HEK293 (cell line): Measurements from ENCODE around the gene SLC25A18.
A peak's percentile ranks its signal among the peaks of the same experiment; 100 is the strongest.

Experiments
- CTCF ChIA-PET: fragments of 350-600 bp; formaldehyde crosslinking; extraction: SDS; loops from one replicate; lab custom pipeline; 2021; ENCODE audit warnings: antibody characterized with exemption; lab: Yijun Ruan, JAX
- POLR2A ChIA-PET: fragments of 300-600 bp; formaldehyde crosslinking; extraction: SDS; loops from one replicate; lab custom pipeline; 2020; ENCODE audit warnings: antibody characterized with exemption, inconsistent platforms; lab: Yijun Ruan, JAX
- H3K27ac ChIP-seq: fragments of 200-500 bp; sonication (Bioruptor generic); 2 replicates; pipeline ENCODE4 v1.5.1; 2014; ENCODE audit warnings: low read depth, low read length, control low read depth, inconsistent platforms; ENCODE audit errors: extremely low read depth
- H3K36me3 ChIP-seq, 2 experiments: fragments of 200-500 bp in 1 of 2; sonication (Bioruptor generic) in 1 of 2; 1 replicate in 1 of 2; 2 replicates in 1 of 2; pipeline ENCODE4 v1.5.1; 2014 to 2017; ENCODE audit warnings: inconsistent platforms in 2 of 2, low read length in 2 of 2; ENCODE audit not compliant: control insufficient read depth in 2 of 2, insufficient read depth in 1 of 2
- H3K4me1 ChIP-seq: fragments of 200-500 bp; sonication (Bioruptor generic); 2 replicates; pipeline ENCODE4 v1.5.1; 2014; ENCODE audit warnings: mild to moderate bottlenecking, low read length, inconsistent platforms; ENCODE audit not compliant: control insufficient read depth, insufficient read depth
- H3K4me3 ChIP-seq: 2 replicates; pipeline ENCODE4 v1.5.1; 2011; ENCODE audit warnings: low read depth, mild to moderate bottlenecking, control low read depth, low read length, moderate library complexity
- H3K9me3 ChIP-seq: fragments of 200-500 bp; sonication (Bioruptor generic); 2 replicates; pipeline ENCODE4 v1.5.1; 2014; ENCODE audit warnings: low read depth, low read length, inconsistent platforms; ENCODE audit not compliant: control insufficient read depth, insufficient read depth
- PRDM1 ChIP-seq: fragments of 450-650 bp; formaldehyde crosslinking; IDR thresholded peaks from 2 replicates; pipeline ENCODE4; 2016; ENCODE audit warnings: missing biosample characterization, missing genetic modification characterization
- SP3 ChIP-seq: fragments of 450-650 bp; formaldehyde crosslinking; IDR thresholded peaks from 2 replicates; pipeline ENCODE4 v1.5.1; 2016; ENCODE audit warnings: missing biosample characterization, missing genetic modification characterization
- ZNF792 ChIP-seq: fragments of 450-650 bp; formaldehyde crosslinking; IDR thresholded peaks from 2 replicates; pipeline ENCODE4 v1.5.1; 2016; ENCODE audit warnings: missing biosample characterization, missing genetic modification characterization

The SLC25A18 gene

GRCh38 chr22:17639247-17639741 is 76.0 kb downstream of the SLC25A18 start:
- ChIA-PET CTCF (interaction anchor here (0.5 to 0.7 kb wide), 3 partner anchors 42 to 337 kb away, joined by 3 to 5 read pairs (median 3); no protein-coding TSS in a partner anchor), POLR2A (interaction anchor here (0.6 to 1.6 kb wide), 14 partner anchors 10 to 468 kb away, joined by 3 to 8 read pairs (median 4); partner anchors contain the start of genes ATP6V1E1 and PEX26)

More at GRCh38 chr22:17639247-17639741, 76.0 kb downstream of the SLC25A18 start:
- TF ChIP-seq ZNF792 (tag by site-specific recombination) (no peak), SP3 (0 out of 2 replicates have a peak, but pooled peaks have one; percentile 9), PRDM1 (tag by site-specific recombination) (peak; percentile 32; the same call in 1 of the 2 replicates)
- Histone ChIP-seq H3K27ac (peak overlapping the region; percentile 87), H3K36me3 (no peaks in the 10 kb centered on the region; a peak in 1 of 3 replicates), H3K9me3 (no peaks in the 10 kb centered on the region), H3K4me1 (0 out of 2 replicates have a peak, but pooled peaks cover 2% of the 10 kb centered on the region), H3K4me3 (peak overlapping the region; percentile 90)
